ENCODE measurements around the gene PDE8B. TPM values are rescaled to one million over a fixed set of nuclear protein-coding genes. Genes with fewer than 3 reads are reported as not detected.

Gene PDE8B
- total RNA-seq, 1 donor from 2014 or later: 2.0 TPM

DNA sequence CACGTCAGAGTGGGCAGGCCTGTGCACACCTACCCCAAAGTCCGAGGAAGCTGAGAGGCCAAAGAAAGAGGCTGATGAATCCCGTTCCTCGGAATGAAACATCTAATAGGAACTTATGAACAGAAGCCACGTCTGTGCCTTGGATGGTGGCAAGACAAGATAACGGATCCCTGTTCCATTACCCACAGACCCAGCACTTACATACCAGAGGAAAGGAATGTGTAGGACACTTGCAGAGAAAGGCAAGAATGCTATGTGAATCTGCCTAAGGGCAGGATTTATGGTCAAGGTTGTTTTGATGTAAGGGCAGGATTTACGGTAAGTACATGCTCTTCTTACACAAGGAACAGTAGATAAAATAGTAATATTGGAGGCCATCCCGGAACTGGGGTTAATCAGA lies 188.4 kb downstream of the PDE8B start:
- Mint-ChIP-seq H3K27ac (ENCODE audit: unreplicated experiment) (no peak overlapping the region), H3K4me3 (ENCODE audit: unreplicated experiment) (no peak overlapping the region), H3K9me3 (ENCODE audit: unreplicated experiment) (no peaks in the 10 kb centered on the region), H3K27me3 (ENCODE audit: unreplicated experiment) (no peaks in the 10 kb centered on the region), H3K4me1 (ENCODE audit: unreplicated experiment) (peaks cover 16% of the 10 kb centered on the region), H3K36me3 (ENCODE audit: unreplicated experiment) (no peaks in the 10 kb centered on the region)
- TF ChIP-seq, protein P1, sequence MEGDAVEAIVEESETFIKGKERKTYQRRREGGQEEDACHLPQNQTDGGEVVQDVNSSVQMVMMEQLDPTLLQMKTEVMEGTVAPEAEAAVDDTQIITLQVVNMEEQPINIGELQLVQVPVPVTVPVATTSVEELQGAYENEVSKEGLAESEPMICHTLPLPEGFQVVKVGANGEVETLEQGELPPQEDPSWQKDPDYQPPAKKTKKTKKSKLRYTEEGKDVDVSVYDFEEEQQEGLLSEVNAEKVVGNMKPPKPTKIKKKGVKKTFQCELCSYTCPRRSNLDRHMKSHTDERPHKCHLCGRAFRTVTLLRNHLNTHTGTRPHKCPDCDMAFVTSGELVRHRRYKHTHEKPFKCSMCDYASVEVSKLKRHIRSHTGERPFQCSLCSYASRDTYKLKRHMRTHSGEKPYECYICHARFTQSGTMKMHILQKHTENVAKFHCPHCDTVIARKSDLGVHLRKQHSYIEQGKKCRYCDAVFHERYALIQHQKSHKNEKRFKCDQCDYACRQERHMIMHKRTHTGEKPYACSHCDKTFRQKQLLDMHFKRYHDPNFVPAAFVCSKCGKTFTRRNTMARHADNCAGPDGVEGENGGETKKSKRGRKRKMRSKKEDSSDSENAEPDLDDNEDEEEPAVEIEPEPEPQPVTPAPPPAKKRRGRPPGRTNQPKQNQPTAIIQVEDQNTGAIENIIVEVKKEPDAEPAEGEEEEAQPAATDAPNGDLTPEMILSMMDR (IDR thresholded peaks at IDR 0.05): no peak
- no peak for DNase-seq (ENCODE audit: extremely low spot score, unreplicated experiment)

DNA sequence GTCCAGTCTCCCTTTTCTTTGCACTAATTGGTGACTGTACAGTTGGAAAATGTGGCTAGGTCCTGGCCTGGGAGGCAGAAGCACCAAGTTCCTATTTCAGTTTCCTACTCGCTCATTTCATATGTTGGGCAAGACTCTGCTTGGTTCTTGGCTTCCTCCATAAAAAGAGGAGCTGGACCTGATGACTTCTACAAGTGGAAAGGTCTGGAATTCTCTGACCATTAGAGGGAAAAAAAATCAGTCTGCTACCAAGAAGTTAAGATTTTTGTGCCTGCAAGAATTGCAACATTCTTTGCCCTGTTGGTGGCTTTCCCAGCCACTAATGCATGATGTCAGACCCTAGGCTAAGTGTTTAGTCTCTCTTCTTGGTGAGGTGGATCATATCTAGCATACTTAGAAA lies 190.2 kb downstream of the PDE8B start:
- Mint-ChIP-seq H3K9me3 (ENCODE audit: unreplicated experiment) (no peaks in the 10 kb centered on the region), H3K4me3 (ENCODE audit: unreplicated experiment) (no peak overlapping the region), H3K27me3 (ENCODE audit: unreplicated experiment) (no peaks in the 10 kb centered on the region), H3K36me3 (ENCODE audit: unreplicated experiment) (no peaks in the 10 kb centered on the region), H3K27ac (ENCODE audit: unreplicated experiment) (no peak overlapping the region), H3K4me1 (ENCODE audit: unreplicated experiment) (peaks cover 28% of the 10 kb centered on the region)
- TF ChIP-seq, protein P1 (IDR thresholded peaks at IDR 0.05): no peak
- no peak for DNase-seq (ENCODE audit: extremely low spot score, unreplicated experiment)

DNA sequence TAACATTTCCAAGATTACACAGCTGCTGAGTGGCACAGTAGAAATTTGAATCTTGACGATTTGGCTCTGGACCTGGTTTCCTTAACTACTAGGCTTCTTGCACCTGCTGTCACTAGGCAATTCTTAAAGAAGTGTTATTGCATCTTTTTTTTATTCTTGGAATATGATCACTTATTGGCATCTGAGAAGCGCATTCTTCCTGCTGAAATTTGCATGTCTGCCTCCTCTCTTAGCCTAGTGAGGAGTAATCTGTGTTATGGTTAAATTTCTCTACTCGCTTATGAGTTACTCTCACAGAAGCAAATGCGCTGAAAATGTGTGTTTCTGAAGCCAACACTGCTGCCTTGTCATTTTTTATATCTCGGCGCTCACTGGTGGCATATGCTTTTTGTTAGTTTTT lies 192.3 kb downstream of the PDE8B start:
- H3K27me3 Mint-ChIP-seq (ENCODE audit: unreplicated experiment): no peaks in the 10 kb centered on the region
- TF ChIP-seq, protein P1 (IDR thresholded peaks at IDR 0.05): no peak
- no peaks in the 10 kb centered on the region for H3K36me3 Mint-ChIP-seq (ENCODE audit: unreplicated experiment)
- no peak overlapping the region for H3K4me3 Mint-ChIP-seq (ENCODE audit: unreplicated experiment)
- DNase-seq (ENCODE audit: extremely low spot score, unreplicated experiment): no peak
- peaks cover 28% of the 10 kb centered on the region for H3K4me1 Mint-ChIP-seq (ENCODE audit: unreplicated experiment)
- H3K27ac Mint-ChIP-seq (ENCODE audit: unreplicated experiment): no peak overlapping the region
- no peaks in the 10 kb centered on the region for H3K9me3 Mint-ChIP-seq (ENCODE audit: unreplicated experiment)

DNA sequence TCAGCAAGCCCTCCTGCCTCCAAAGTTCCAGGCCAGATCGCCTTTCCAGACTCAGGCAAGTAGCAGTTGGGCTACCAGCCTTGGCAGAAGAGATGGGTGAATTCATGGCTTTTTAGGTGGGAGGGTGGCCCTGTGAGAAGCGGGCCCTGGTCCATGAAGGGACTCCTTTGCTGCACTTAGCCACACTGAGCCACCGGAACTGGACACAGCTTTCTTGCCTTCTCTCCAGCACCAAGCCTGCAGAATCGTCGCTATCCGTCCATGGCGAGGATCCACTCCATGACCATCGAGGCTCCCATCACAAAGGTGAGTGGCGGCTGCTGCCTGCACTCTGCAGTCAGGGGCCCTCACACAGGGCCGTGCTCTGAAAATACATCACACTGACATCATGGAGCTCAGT lies 196.7 kb downstream of the PDE8B start:
- Mint-ChIP-seq H3K27ac (ENCODE audit: unreplicated experiment) (no peak overlapping the region), H3K4me3 (ENCODE audit: unreplicated experiment) (no peak overlapping the region), H3K9me3 (ENCODE audit: unreplicated experiment) (no peaks in the 10 kb centered on the region), H3K27me3 (ENCODE audit: unreplicated experiment) (no peaks in the 10 kb centered on the region), H3K36me3 (ENCODE audit: unreplicated experiment) (no peaks in the 10 kb centered on the region), H3K4me1 (ENCODE audit: unreplicated experiment) (peaks cover 17% of the 10 kb centered on the region)
- TF ChIP-seq, protein P1 (IDR thresholded peaks at IDR 0.05): no peak
- DNase-seq (ENCODE audit: extremely low spot score, unreplicated experiment): no peak

DNA sequence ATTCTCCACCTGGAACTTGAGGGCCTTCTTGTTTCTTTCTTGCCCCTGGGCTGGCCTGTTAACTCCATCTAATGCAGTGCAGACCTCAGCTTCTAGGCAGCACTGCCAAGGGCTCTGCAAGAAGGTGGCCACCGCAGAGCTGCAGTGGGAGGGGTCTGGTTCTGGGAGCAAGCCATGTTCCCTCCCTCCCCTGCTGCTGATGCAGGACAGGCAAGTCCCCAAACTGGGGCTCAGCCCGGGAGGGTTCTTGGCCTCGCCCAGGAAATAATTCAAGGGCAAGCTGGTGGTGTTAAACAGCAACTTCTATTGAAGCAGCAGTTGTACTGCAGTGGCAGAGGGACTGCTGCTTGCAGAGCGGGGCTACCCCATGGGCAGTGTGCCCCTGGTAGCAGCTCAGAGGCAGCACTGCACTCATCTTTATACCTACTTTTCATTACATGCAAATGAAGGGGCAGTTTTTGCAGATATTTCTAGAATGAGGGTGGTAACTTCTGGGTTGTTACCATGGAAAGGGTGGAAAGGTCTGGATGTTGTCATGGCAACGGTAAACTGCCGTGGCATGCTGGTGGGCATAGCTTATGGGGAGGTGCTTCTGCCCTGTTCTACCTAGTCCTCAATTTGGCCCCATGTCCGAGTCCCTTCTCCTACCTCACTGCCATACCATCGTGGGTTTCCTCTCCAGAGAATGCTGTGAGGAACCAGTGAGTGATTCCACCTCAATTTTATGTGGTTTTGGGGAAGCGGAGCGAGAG lies 199.6 kb downstream of the PDE8B start:
- Mint-ChIP-seq H3K27me3 (ENCODE audit: unreplicated experiment) (no peaks in the 10 kb centered on the region), H3K4me1 (ENCODE audit: unreplicated experiment) (peaks cover 11% of the 10 kb centered on the region), H3K4me3 (ENCODE audit: unreplicated experiment) (no peak overlapping the region), H3K9me3 (ENCODE audit: unreplicated experiment) (no peaks in the 10 kb centered on the region), H3K36me3 (ENCODE audit: unreplicated experiment) (no peaks in the 10 kb centered on the region), H3K27ac (ENCODE audit: unreplicated experiment) (no peak overlapping the region)
- no peak for DNase-seq (ENCODE audit: extremely low spot score, unreplicated experiment)
- TF ChIP-seq, protein P1 (IDR thresholded peaks at IDR 0.05): no peak

All from osteocyte (in vitro differentiated cells).